NCI-H2107 (cell line): ENCODE results near the gene ZIM2.
"Not testable (repeated sequence)": the region's sequence is repeated elsewhere in the genome, so short reads cannot be mapped to it uniquely, and the experiment has no call there.

Source experiments
- DNase-seq: peaks from one replicate; lab custom pipeline; 2025; lab: John Stamatoyannopoulos, UW

ZIM2 gene

GRCh38 chr19:56840451-56841192 is at the start of gene ZIM2, which contains the start of gene PEG3:
TSS of gene ZIM2 (minus strand) at chr19:56840726. CDS start at chr19:56824277, 16,449 bp downstream.
TSS of gene PEG3 (minus strand) at chr19:56840726. CDS start at chr19:56824655, 16,071 bp downstream.
- no peak for DNase-seq

- DNase-seq, result no peak
Observed at GRCh38 chr19:56885173-56885985, 44.9 kb upstream of the ZIM2 start.

DNA sequence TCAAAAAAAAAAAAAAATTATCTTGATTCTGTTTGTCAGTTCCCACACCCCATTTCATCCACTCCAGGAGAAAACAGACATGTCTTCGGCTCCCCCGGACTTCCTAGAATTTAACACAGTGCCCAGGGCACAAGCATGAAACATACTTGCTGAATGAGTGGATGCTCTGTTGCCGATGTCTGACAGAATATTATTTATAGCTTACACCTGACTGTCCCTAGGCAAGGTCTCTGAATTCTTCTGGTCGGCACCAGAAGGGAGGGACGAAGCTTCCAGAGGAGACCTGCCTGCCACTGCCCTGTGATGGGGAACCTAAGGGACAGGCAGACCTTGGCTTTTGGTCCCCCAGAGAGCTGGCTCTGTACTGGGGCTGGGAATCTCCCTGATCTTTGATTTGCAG is 43.9 kb upstream of the ZIM2 start:
- DNase-seq, result no peak

DNA sequence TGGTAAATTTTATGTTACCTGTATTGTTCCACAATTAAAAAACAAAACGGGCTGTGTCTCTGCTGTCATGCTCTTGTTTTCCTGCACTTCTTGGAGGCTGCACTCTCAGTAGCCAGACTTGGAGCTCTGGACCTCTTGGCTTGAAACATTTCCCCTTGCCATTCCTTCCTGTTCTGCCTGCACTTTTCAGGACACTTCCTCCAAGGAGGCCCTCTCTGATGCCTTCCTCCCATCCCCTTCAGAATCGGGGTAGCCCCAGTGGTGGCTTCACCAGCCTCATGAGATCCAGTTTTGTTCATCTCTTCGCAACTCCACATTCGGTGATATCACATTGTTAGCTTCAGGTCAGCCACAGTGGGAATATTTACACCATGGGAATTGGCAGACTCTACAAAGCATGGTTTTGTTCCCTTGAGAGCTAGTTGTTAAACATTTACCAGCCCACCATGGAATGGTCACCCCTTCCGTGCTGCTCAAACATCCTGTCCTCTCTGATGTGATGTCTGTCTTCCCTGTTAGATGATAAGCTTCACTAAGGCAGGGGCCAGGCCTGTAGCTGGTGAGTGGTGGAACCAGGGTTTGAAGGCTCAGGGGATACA is 40.2 kb upstream of the ZIM2 start:
- DNase-seq, result no peak

DNA sequence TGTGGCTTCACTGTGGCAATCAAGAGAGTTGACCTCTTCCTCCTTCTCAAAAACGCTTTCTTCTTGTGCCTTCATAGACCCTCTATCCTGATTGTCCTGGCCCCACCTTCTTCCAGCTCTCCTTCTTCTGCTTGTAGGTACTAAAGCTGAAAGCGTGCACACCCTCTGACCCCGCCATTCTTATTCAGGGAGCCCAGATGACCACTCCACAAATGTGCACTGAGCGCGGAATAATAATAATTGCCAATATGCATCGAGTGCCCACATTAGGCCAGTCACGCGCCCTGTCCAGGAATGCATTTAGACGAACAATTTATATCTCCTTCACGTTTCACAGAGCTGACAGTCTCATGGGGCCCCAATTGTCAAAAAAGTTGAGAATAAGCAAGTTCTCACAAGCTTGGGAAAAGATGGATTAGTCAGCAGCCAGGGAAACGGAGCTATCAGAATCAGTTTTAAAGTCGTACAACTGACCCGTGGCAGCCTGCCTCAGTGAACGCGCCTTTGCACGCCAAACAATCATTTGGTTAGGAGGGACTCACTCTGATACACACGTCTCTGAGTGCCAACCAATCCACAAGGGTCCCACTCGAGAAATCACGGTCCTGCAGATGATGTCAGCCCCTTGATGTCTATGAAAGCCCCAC is 36.7 kb upstream of the ZIM2 start:
- no peak for DNase-seq

DNA sequence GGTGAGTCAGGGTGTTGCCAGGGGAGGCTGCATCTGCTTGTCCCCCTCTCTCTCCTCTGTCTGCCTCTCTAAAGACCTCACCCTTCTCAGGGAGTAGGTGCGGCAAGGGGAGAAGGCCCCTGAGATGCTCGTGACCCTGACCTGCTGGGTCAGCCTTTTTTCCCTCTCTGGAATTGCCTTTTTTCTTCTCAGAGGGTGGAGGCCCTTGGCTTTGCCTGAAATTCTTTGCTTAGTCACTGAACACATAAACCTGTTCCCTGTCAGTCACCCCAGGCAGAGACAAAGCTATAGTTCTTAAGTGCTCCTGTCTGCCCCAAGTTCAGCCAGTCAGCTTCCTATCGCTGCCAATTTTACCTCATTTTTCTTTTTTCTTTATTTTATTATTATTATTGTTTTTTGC is 35.2 kb upstream of the ZIM2 start:
- DNase-seq, result no peak

GRCh38 chr19:56874530-56874929 is 34.0 kb upstream of the ZIM2 start:
- no peak for DNase-seq

- no peak for DNase-seq
Observed at GRCh38 chr19:56873493-56873892, 33.0 kb upstream of the ZIM2 start.

DNA sequence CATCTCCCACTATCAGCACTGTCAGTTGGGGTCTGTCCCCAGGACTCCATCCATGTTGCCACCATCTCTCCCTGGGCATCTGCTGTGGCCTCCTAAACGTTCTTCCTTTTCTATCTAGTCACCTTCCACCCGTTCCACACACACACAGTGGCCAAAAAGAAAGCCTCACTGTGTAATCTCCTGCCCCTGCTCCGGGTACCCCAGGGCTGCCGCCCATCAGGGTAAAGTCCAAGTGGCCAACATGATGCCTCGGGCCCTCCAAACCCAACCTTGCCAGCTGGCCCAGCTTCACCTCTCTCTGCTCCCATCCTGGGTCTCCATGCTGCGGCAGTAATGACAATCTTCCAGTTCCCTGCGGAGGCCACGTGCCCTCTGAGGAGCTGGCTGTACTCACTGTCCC is 29.4 kb upstream of the ZIM2 start:
- no peak for DNase-seq

DNA sequence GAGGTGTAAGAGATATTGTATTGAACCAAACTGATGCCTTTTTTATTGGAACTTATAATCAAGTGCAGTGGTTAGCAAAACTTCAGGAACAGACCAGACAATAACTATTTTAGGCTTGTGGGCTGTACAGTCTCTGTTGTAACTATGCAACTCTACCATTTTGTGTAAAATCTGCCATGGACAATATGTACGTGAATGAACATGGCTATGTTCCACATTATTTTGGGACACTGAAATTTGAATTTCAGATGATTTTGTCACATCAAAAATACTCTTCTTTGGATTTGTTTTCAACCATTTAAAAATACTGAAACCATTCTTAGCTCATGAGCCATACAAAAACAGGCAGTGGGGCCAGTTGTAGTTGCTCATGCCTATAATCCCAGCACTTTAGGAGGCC is 27.9 kb upstream of the ZIM2 start:
- DNase-seq, result no peak

GRCh38 chr19:56866538-56866937 is 26.0 kb upstream of the ZIM2 start:
- DNase-seq, result no peak

- DNase-seq, result no peak
Observed at GRCh38 chr19:56864443-56865125, 24.1 kb upstream of the ZIM2 start.

GRCh38 chr19:56862741-56863140 is 22.2 kb upstream of the ZIM2 start:
- DNase-seq, result no peak

DNA sequence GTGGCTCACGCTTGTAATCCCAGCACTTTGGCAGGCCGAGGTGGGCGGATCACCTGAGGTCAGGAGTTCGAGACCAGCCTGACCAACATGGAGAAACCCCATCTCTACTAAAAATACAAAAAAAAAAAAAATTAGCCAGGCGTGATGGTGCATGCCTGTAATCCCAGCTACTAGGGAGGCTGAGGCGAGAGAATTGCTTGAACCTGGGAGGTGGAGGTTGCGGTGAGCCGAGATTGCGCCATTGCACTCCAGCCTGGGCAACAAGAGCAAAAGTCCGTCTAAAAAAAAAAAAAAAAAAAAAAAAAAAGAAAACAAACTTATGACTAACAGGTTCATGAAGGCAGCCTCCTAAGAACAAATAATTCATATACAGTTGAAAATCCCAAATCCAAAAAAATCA is 19.9 kb upstream of the ZIM2 start:
- not testable (repeated sequence) for DNase-seq

DNA sequence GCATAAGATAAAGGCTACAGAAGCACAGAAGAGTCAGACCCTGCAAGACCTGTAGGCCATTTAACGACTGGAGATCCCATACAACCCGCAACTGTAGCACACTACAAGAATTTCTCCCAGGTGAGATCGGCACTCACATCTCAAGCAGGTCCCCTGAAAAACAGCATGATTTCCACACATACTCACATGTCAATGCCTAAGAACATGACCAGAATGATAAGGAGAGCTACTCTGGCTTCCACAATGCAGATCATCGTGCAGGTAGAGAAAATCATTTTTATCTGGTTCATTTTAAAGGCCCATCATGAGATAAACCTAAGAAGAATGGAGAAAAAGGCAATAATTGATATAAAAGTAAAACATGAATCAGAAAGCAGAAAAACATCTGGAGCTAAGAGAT is 17.5 kb upstream of the ZIM2 start:
- DNase-seq, result no peak

DNA sequence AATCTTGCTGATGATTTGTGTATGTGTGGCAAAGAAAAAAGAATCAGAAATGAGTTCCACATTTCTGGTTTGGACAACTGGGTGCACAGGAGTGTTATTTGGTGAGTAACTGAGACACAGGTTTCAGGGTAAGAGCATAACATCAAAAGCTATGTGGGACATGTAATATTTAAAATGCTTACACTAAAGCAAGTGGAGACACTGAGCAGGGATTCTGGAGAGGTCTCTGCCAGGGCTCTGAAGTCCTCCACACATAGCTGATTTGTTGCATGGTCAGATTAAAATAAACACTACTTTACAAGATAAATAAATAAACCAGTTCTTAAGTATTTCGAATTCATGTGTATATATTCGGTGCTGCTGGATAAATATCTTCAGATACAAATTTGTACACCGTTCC is 16.3 kb upstream of the ZIM2 start:
- DNase-seq, result no peak

GRCh38 chr19:56852361-56852760 is 11.8 kb upstream of the ZIM2 start:
- DNase-seq, result not testable (repeated sequence)

- no peak for DNase-seq
Observed at GRCh38 chr19:56848166-56848565, 7.6 kb upstream of the ZIM2 start.

- no peak for DNase-seq
Observed at GRCh38 chr19:56842412-56842811, 1.9 kb upstream of the ZIM2 start.

DNA sequence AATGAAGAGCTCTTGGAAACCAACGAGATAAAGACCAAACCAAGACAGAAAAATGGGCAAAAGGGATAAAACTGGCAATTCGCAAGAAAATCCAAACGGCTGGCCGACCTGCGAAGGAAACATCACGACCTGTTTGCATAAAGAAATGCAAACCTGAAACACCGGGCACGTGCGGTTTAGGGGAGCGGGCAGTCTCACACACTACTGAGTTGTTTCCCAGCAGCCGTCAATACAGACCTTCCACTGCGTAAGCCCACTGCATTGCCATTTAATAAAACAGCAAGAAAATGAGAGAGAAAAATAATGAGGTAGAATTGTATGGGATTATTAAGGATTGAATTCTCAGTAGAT is 642 bp upstream of the ZIM2 start:
- DNase-seq, result no peak

DNA sequence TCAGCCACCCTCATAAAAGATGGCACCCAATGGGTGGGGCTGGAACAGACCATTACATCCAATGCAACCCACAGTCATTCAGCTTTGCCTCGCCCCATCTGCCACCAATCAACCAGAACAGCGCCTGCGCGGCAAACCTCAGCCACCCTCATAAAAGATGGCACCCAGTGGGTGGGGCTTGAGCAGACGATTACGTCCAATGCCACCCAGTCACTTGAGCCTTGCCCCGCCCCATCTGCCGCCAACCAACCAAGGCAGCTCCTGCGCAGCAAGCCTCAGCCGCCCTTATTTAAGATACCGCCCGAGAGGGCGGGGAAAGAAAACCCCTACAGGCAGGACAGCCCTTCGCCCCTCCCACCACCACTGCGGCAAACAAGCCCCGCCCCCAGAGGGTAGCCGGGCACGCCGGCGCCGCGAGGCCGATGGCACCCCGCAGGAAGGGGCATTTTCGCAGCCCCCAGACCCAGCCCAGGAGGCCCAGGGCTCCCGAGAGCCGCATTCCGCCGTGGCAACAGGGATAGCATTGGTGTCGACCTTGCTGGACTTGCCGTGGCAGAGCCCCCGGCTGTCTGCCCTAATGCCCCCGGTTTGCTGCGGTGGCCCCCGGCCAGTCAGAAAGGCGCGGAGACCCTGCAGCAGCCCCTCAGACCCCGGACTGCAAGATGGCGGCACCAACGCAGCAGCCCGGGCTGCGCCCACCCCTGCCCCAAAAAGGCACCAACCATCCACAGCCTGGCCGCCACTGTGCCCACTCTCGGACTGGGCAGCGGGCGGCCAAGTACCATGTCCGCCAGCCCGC is 675 bp downstream of the ZIM2 start:
- no peak for DNase-seq
